Cardiac fibroblast (primary cell): ENCODE results near the gene HSD3B2.

Source experiments
- DNase-seq, 2 donors: peaks; one replicate each; pipeline versions ENCODE4 v3.0.0 to v3.0.0-alpha.2; 2010; ENCODE audit warnings: low read depth in 2 of 2
- H3K4me3 ChIP-seq, 2 donors: replicated peaks in 1 of 2; 1 replicate in 1 of 2; 2 replicates in 1 of 2; pipeline ENCODE4 v1.5.1; 2011; ENCODE audit warnings: low read depth in 2 of 2, low read length in 2 of 2, mild to moderate bottlenecking in 2 of 2, moderate library complexity in 1 of 2
- CTCF ChIP-seq: IDR thresholded peaks from one replicate; pipeline ENCODE4 v1.5.1; 2011; ENCODE audit warnings: low read depth, mild to moderate bottlenecking, low read length, inconsistent platforms

HSD3B2 gene

GRCh38 chr1:119380304-119380703 is 34.6 kb upstream of the HSD3B2 start:
- no peak for TF ChIP-seq CTCF
- DNase-seq = no peak
- H3K4me3 ChIP-seq = no peak overlapping the region

GRCh38 chr1:119380983-119381662 is 33.8 kb upstream of the HSD3B2 start:
- no peak for DNase-seq
- no peak for TF ChIP-seq CTCF
- no peak overlapping the region for H3K4me3 ChIP-seq

GRCh38 chr1:119384591-119384990 is 30.4 kb upstream of the HSD3B2 start:
- DNase-seq = no peak
- no peak overlapping the region for H3K4me3 ChIP-seq
- TF ChIP-seq CTCF = no peak

GRCh38 chr1:119385650-119386049 is 29.3 kb upstream of the HSD3B2 start:
- no peak overlapping the region for H3K4me3 ChIP-seq
- TF ChIP-seq CTCF = no peak
- no peak for DNase-seq

GRCh38 chr1:119387858-119388257 is 27.1 kb upstream of the HSD3B2 start:
- DNase-seq = no peak
- TF ChIP-seq CTCF = no peak
- no peak overlapping the region for H3K4me3 ChIP-seq

GRCh38 chr1:119388450-119388849 is 26.5 kb upstream of the HSD3B2 start:
- H3K4me3 ChIP-seq = no peak overlapping the region
- TF ChIP-seq CTCF = no peak
- no peak for DNase-seq

- TF ChIP-seq CTCF = no peak
- H3K4me3 ChIP-seq = no peak overlapping the region
- no peak for DNase-seq
Observed at GRCh38 chr1:119390526-119390925, 24.4 kb upstream of the HSD3B2 start.
